ENCODE results near the gene ANKRD12. TPM values are rescaled to one million over a fixed set of nuclear protein-coding genes. Genes with fewer than 3 reads are reported as not detected.

The ANKRD12 gene
- total and polyA plus RNA-seq, 2 of the 4 experiments (the other 2 are of a cell fraction), result 2.6 to 12.9 TPM

DNA sequence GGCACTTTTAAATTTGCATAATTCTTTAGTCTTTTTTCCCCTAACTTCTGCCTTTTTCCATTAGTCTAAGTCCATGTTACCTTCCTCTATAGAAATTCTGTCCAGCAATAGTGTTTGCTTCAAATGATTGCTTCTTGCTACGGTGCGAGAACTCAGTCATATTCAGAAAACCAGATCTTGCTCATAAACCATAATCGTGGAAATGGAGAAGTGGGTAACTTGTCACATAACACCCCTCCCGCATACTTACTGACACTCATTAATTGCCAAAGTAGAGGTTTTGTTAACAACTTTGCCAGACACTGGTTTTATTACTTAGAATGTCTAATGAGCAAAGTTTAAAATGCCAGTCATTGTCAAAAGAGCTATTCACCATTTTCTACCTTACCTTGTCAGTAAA is 103.7 kb downstream of the ANKRD12 start:
- H3K27ac ChIP-seq (ENCODE audit: insufficient read depth, low read length), result no peak overlapping the region
- no peaks in the 10 kb centered on the region for H3K27me3 ChIP-seq (ENCODE audit: control insufficient read depth, insufficient read depth, low read length)
- no peak overlapping the region for H2BK15ac ChIP-seq (ENCODE audit: low read depth, low read length)
- H3K23ac ChIP-seq (ENCODE audit: low read depth, low read length), result no peak overlapping the region
- H3K9me1 ChIP-seq (ENCODE audit: insufficient read depth, low read length), result no peaks in the 10 kb centered on the region
- intact Hi-C loops (cut with micrococcal nuclease), result no loop called here
- DNase-seq, result no peak
- H3K79me1 ChIP-seq (ENCODE audit: low read depth in 1 of 2, low read length in 2 of 2), result peaks cover 3 to 9% of the 10 kb centered on the region in 2 experiments; a peak in 3 of 4 replicates
- H3K4me3 ChIP-seq (ENCODE audit: insufficient read depth, low read depth, low read length), result no peak overlapping the region
- H3K36me3 ChIP-seq (ENCODE audit: control insufficient read depth, insufficient read depth, low read length), result peaks cover 22% of the 10 kb centered on the region
- no peak overlapping the region for H3K4me2 ChIP-seq (ENCODE audit: low read depth, low read length)
- no peak overlapping the region for H2AFZ ChIP-seq (replicated peaks; ENCODE audit: low read length, poor library complexity)
- no peak overlapping the region for H3K18ac ChIP-seq (ENCODE audit: low read depth, low read length)
- no peaks in the 10 kb centered on the region for H3K4me1 ChIP-seq (ENCODE audit: control insufficient read depth, insufficient read depth, low read length)
- ChIA-PET POLR2A (ENCODE audit: unreplicated experiment) (no interaction called here), CTCF (no interaction called here)
- no peaks in the 10 kb centered on the region for H4K20me1 ChIP-seq (ENCODE audit: insufficient read depth, low read length)
- no peak overlapping the region for H2AK9ac ChIP-seq (replicated peaks; ENCODE audit: low read depth, low read length, poor library complexity)
- TF ChIP-seq MAZ (IDR thresholded peaks at IDR 0.05; ENCODE audit: borderline replicate concordance, low read depth, low read length) (no peak), SMC3 (IDR thresholded peaks at IDR 0.05; ENCODE audit: low read depth, low read length) (no peak), RAD21 (IDR thresholded peaks at IDR 0.05; ENCODE audit: low read length) (no peak), MXI1 (IDR thresholded peaks at IDR 0.05; ENCODE audit: borderline replicate concordance, low read depth, low read length) (no peak), CHD1 (IDR thresholded peaks at IDR 0.05; ENCODE audit: low read depth, low read length) (no peak), NFE2L2 (IDR thresholded peaks at IDR 0.05; ENCODE audit: low read depth, low read length) (no peak), RFX5 (IDR thresholded peaks at IDR 0.05; ENCODE audit: low read depth, low read length) (no peak), BHLHE40 (IDR thresholded peaks at IDR 0.05; ENCODE audit: low read depth, low read length) (no peak), RCOR1 (IDR thresholded peaks at IDR 0.05; ENCODE audit: insufficient replicate concordance, low read length) (no peak), FOS (IDR thresholded peaks at IDR 0.05; ENCODE audit: low read depth, low read length) (no peak), CEBPB (IDR thresholded peaks at IDR 0.05; ENCODE audit: low read depth, low read length) (no peak), MAFK (IDR thresholded peaks at IDR 0.05; ENCODE audit: low read depth, low read length) (no peak), POLR2A (IDR thresholded peaks at IDR 0.05; ENCODE audit: low read depth, low read length) (no peak)
- TF ChIP-seq, protein P1, sequence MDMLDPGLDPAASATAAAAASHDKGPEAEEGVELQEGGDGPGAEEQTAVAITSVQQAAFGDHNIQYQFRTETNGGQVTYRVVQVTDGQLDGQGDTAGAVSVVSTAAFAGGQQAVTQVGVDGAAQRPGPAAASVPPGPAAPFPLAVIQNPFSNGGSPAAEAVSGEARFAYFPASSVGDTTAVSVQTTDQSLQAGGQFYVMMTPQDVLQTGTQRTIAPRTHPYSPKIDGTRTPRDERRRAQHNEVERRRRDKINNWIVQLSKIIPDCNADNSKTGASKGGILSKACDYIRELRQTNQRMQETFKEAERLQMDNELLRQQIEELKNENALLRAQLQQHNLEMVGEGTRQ (IDR thresholded peaks at IDR 0.05; ENCODE audit: low read depth, low read length), result no peak
- TF ChIP-seq, protein P2, sequence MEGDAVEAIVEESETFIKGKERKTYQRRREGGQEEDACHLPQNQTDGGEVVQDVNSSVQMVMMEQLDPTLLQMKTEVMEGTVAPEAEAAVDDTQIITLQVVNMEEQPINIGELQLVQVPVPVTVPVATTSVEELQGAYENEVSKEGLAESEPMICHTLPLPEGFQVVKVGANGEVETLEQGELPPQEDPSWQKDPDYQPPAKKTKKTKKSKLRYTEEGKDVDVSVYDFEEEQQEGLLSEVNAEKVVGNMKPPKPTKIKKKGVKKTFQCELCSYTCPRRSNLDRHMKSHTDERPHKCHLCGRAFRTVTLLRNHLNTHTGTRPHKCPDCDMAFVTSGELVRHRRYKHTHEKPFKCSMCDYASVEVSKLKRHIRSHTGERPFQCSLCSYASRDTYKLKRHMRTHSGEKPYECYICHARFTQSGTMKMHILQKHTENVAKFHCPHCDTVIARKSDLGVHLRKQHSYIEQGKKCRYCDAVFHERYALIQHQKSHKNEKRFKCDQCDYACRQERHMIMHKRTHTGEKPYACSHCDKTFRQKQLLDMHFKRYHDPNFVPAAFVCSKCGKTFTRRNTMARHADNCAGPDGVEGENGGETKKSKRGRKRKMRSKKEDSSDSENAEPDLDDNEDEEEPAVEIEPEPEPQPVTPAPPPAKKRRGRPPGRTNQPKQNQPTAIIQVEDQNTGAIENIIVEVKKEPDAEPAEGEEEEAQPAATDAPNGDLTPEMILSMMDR (conservative IDR thresholded peaks at IDR 0.05; ENCODE audit: low read depth, low read length), result no peak
- TF ChIP-seq, protein P3, sequence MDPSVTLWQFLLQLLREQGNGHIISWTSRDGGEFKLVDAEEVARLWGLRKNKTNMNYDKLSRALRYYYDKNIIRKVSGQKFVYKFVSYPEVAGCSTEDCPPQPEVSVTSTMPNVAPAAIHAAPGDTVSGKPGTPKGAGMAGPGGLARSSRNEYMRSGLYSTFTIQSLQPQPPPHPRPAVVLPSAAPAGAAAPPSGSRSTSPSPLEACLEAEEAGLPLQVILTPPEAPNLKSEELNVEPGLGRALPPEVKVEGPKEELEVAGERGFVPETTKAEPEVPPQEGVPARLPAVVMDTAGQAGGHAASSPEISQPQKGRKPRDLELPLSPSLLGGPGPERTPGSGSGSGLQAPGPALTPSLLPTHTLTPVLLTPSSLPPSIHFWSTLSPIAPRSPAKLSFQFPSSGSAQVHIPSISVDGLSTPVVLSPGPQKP (IDR thresholded peaks at IDR 0.05; ENCODE audit: borderline replicate concordance, low read depth, low read length), result no peak
- dilution Hi-C loops (cut with HindIII; ENCODE audit: low sequenced_read_pairs, unreplicated experiment), result no loop called here
- BruUV-seq (replicated peaks), result no TSS peak
- H4K5ac ChIP-seq (ENCODE audit: low read depth, low read length), result no peak overlapping the region
- no CpG with 5 or more reads among the region's 4 CpGs for WGBS, 2 experiments (ENCODE audit: extremely low coverage in 2 of 2, insufficient read length in 1 of 2)
- H2BK120ac ChIP-seq (ENCODE audit: low read depth, low read length), result no peak overlapping the region
- no peak overlapping the region for H4K8ac ChIP-seq (ENCODE audit: low read depth in 2 of 2, low read length in 2 of 2)
- no peak overlapping the region for H3K56ac ChIP-seq (ENCODE audit: extremely low read depth, insufficient read depth, low read length)
- H2BK20ac ChIP-seq (ENCODE audit: low read depth, low read length), result no peak overlapping the region
- H3K14ac ChIP-seq (replicated peaks; ENCODE audit: low read depth, low read length), result no peak overlapping the region
- no peak overlapping the region for H3K4ac ChIP-seq (ENCODE audit: low read depth, low read length)
- no peak for ATAC-seq (ENCODE audit: low read depth)
- H3K9ac ChIP-seq (ENCODE audit: low read depth, low read length), result no peak overlapping the region
- in situ Hi-C loops (cut with MboI; ENCODE audit: low sequenced_read_pairs), result no loop called here
- H2AK5ac ChIP-seq (ENCODE audit: low read depth, low read length), result no peak overlapping the region
- H2BK5ac ChIP-seq (ENCODE audit: low read depth, low read length, poor library complexity, severe bottlenecking), result no peak overlapping the region
- no peak overlapping the region for H4K91ac ChIP-seq (ENCODE audit: insufficient read depth, low read depth, low read length)
- no peaks in the 10 kb centered on the region for H3K9me3 ChIP-seq (ENCODE audit: control insufficient read depth, insufficient read depth, low read length)
